Gastroesophageal sphincter (tissue), 3 donors: ENCODE measurements around the gene TPGS2.

Experiments
- EP300 ChIP-seq: sonication (generic); formaldehyde crosslinking; IDR thresholded peaks from one replicate; pipeline ENCODE4 v1.6.1; 2017; ENCODE audit warnings: antibody characterized with exemption, mild to moderate bottlenecking
- POLR2A ChIP-seq, 2 donors: fragments of 450-650 bp; IDR thresholded peaks; one replicate each; pipeline ENCODE4 v1.6.1; 2017; ENCODE audit warnings: antibody characterized with exemption in 2 of 2, mild to moderate bottlenecking in 2 of 2, moderate library complexity in 1 of 2
- POLR2AphosphoS5 ChIP-seq: sonication (generic); formaldehyde crosslinking; IDR thresholded peaks from one replicate; pipeline ENCODE4 v1.6.1; 2017; ENCODE audit warnings: antibody characterized with exemption
- TF ChIP-seq, protein P1 (sequence below), 4 experiments: fragments of 200-600 bp in 2 of 4; fragments of 450-650 bp in 2 of 4; sonication (generic) in 1 of 4; IDR thresholded peaks; one replicate each; pipeline ENCODE4 v1.5.1; 2017 to 2019; ENCODE audit warnings: antibody characterized with exemption in 4 of 4, mild to moderate bottlenecking in 2 of 4, moderate library complexity in 2 of 4

DNA sequence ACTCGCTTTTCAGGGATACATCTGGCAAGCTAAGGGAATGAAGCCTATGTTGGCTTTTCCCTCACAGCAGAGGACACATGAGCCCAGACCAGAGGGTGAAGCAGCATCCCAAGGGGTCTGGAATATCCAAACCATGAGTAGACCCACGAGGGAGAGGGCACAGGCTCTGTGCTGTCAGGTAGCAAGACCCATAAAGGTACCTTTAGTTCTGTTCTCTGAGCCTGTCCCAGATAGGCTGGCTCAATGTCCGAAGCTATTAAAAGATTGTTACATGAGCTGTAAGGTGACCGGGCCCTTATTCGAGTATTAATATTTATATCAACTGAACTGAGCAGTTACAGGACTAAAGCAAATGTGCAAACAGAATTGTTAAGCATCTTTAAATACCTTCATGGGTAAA lies 52.2 kb downstream of the TPGS2 start:
- TF ChIP-seq, protein P1, sequence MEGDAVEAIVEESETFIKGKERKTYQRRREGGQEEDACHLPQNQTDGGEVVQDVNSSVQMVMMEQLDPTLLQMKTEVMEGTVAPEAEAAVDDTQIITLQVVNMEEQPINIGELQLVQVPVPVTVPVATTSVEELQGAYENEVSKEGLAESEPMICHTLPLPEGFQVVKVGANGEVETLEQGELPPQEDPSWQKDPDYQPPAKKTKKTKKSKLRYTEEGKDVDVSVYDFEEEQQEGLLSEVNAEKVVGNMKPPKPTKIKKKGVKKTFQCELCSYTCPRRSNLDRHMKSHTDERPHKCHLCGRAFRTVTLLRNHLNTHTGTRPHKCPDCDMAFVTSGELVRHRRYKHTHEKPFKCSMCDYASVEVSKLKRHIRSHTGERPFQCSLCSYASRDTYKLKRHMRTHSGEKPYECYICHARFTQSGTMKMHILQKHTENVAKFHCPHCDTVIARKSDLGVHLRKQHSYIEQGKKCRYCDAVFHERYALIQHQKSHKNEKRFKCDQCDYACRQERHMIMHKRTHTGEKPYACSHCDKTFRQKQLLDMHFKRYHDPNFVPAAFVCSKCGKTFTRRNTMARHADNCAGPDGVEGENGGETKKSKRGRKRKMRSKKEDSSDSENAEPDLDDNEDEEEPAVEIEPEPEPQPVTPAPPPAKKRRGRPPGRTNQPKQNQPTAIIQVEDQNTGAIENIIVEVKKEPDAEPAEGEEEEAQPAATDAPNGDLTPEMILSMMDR (IDR thresholded peaks at IDR 0.05): no peak
- no peak for TF ChIP-seq POLR2A (IDR thresholded peaks at IDR 0.05)
- no peak for TF ChIP-seq EP300
- no peak for TF ChIP-seq POLR2AphosphoS5
